Astrocyte (in vitro differentiated cells and primary cell): ENCODE measurements around the gene INPP5F.

Experiments used
- EZH2 ChIP-seq: IDR thresholded peaks from 2 replicates; pipeline ENCODE4 v1.6.1; 2012; ENCODE audit warnings: mild to moderate bottlenecking, low read length, inconsistent platforms; ENCODE audit not compliant: insufficient read depth
- TF ChIP-seq, protein P1 (sequence below): IDR thresholded peaks from 2 replicates; pipeline ENCODE4 v1.5.1; 2011; ENCODE audit warnings: low read depth, mild to moderate bottlenecking, inconsistent platforms, low read length, moderate library complexity; ENCODE audit not compliant: insufficient read depth

DNA sequence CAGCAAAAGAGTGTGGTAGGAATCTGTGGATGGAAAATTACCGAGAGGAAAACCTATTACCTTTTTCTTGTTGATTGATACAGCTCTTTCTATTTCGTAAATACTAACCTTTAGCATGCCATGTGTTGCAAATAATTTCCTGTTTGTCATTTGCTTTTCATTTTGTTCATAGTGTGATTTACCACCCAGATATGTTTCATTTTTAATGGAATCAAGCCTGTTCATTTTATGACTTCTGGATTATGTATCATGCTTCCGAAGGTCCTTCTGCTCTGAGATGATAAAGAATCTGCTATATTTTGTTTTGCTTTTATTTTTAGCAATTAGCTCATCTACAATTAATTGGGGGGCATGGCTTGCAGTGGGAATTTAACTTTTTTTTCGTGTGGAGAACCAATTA is 46.5 kb downstream of the INPP5F start:
- TF ChIP-seq, protein P1, sequence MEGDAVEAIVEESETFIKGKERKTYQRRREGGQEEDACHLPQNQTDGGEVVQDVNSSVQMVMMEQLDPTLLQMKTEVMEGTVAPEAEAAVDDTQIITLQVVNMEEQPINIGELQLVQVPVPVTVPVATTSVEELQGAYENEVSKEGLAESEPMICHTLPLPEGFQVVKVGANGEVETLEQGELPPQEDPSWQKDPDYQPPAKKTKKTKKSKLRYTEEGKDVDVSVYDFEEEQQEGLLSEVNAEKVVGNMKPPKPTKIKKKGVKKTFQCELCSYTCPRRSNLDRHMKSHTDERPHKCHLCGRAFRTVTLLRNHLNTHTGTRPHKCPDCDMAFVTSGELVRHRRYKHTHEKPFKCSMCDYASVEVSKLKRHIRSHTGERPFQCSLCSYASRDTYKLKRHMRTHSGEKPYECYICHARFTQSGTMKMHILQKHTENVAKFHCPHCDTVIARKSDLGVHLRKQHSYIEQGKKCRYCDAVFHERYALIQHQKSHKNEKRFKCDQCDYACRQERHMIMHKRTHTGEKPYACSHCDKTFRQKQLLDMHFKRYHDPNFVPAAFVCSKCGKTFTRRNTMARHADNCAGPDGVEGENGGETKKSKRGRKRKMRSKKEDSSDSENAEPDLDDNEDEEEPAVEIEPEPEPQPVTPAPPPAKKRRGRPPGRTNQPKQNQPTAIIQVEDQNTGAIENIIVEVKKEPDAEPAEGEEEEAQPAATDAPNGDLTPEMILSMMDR: no peak
- no peak for TF ChIP-seq EZH2
